ENCODE measurements around the gene ASIC4. TPM values are rescaled to one million over a fixed set of nuclear protein-coding genes. Genes with fewer than 3 reads are reported as not detected.

Gene ASIC4
- total RNA-seq, 5 donors from 2014 or later (not counting 1 experiment from before 2014, with no cell fraction given), result 0.09 to 0.35 (median 0.20) TPM; not detected in 2

GRCh38 chr2:219525533-219526232 lies 11.4 kb downstream of the ASIC4 start:
- H3K4me1 ChIP-seq (ENCODE audit: control insufficient read depth in 1 of 2, extremely low read depth in 1 of 2, insufficient read depth in 2 of 2, low read length in 2 of 2), result peaks cover 0 to 29% of the 10 kb centered on the region in 2 experiments
- H3K27ac Mint-ChIP-seq, result peak overlapping the region in 1 of 2 donors; percentile 21
- H3K27me3 Mint-ChIP-seq, result peaks cover 82 to 91% of the 10 kb centered on the region in 2 donors
- DNase-seq (no peak), ATAC-seq (replicated peaks in 1 of 4) (no peak)
- no peak overlapping the region for H3K4me3 ChIP-seq (ENCODE audit: control insufficient read depth in 1 of 2, extremely low read depth in 1 of 2, low read length in 1 of 2)
- no peak overlapping the region for H3K4me3 Mint-ChIP-seq
- no peaks in the 10 kb centered on the region for H3K9me3 Mint-ChIP-seq
- peaks cover 14 to 19% (median 17%) of the 10 kb centered on the region in 3 donors for H3K4me1 Mint-ChIP-seq
- WGBS (ENCODE audit: insufficient coverage), result 65% methylated on average over 4 of the region's 9 CpGs
- peaks cover 7 to 94% of the 10 kb centered on the region in 2 experiments for H3K27me3 ChIP-seq (replicated peaks in 1 of 2; ENCODE audit: control insufficient read depth in 2 of 2, extremely low read depth in 1 of 2, insufficient read depth in 2 of 2, low read length in 1 of 2)
- H3K36me3 ChIP-seq (ENCODE audit: control insufficient read depth in 2 of 2, extremely low read depth in 1 of 2, insufficient read depth in 1 of 2, low read length in 1 of 2), result no peaks in the 10 kb centered on the region
- ChIA-PET CTCF (interaction anchor here in 1 of 2 donors (0.6 kb wide), 1 partner anchor 16 kb away, joined by 5 read pairs; no protein-coding TSS in a partner anchor), POLR2A (no interaction called here)
- H3K27ac ChIP-seq (ENCODE audit: low read length), result no peak overlapping the region
- no peaks in the 10 kb centered on the region for H3K9me3 ChIP-seq
- H3K36me3 Mint-ChIP-seq, result no peaks in the 10 kb centered on the region

- 56% methylated on average over 9 of the region's 11 CpGs for WGBS (ENCODE audit: insufficient coverage)
- CTCF ChIA-PET, result interaction anchor here (0.6 to 6.7 kb wide), 5 partner anchors 12 to 124 kb away, joined by 4 to 57 read pairs (median 5); partner anchors contain the start of gene GMPPA (in 1 of the 2)
- Histone ChIP-seq H3K4me3 (ENCODE audit: control insufficient read depth in 1 of 2, extremely low read depth in 1 of 2, low read length in 1 of 2) (no peak overlapping the region), H3K27ac (ENCODE audit: low read length) (no peak overlapping the region), H3K9me3 (no peaks in the 10 kb centered on the region), H3K27me3 (replicated peaks in 1 of 2; ENCODE audit: control insufficient read depth in 2 of 2, extremely low read depth in 1 of 2, insufficient read depth in 2 of 2, low read length in 1 of 2) (peaks cover 7 to 93% of the 10 kb centered on the region in 2 experiments), H3K4me1 (ENCODE audit: control insufficient read depth in 1 of 2, extremely low read depth in 1 of 2, insufficient read depth in 2 of 2, low read length in 2 of 2) (peaks cover 0 to 25% of the 10 kb centered on the region in 2 experiments), H3K36me3 (ENCODE audit: control insufficient read depth in 2 of 2, extremely low read depth in 1 of 2, insufficient read depth in 1 of 2, low read length in 1 of 2) (no peaks in the 10 kb centered on the region)
- no peaks in the 10 kb centered on the region for H3K9me3 Mint-ChIP-seq
- H3K4me1 Mint-ChIP-seq, result peaks cover 10 to 15% (median 13%) of the 10 kb centered on the region in 3 donors
- H3K4me3 Mint-ChIP-seq, result no peak overlapping the region
- ATAC-seq (replicated peaks in 1 of 4), result no peak
- H3K36me3 Mint-ChIP-seq, result no peaks in the 10 kb centered on the region
- DNase-seq, result no peak
- H3K27ac Mint-ChIP-seq, result peak overlapping the region in 1 of 2 donors; percentile 21
- peaks cover 84 to 90% of the 10 kb centered on the region in 2 donors for H3K27me3 Mint-ChIP-seq
- POLR2A ChIA-PET, result no interaction called here
These were observed 12.2 kb downstream of the ASIC4 start for GRCh38 chr2:219526320-219527075.

DNA sequence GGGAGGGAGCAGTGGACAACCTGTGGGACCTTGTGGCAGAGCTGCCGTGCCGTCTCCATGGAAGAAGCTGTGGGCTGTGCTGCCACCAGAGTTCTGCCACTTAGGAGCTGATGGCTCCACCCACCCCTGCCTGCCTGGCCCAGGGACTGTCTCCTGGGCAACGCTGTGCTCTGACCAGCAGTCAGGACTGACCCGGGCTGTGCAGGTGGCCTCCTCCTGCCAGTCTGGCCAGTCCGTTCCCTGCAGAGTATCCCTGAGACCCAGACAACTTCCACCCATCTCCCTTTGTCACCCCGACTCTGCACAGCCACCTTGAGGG lies 12.8 kb downstream of the ASIC4 start:
- H3K9me3 Mint-ChIP-seq, result no peaks in the 10 kb centered on the region
- CTCF ChIA-PET, result interaction anchor here (0.7 to 6.7 kb wide), 6 partner anchors 11 to 125 kb away, joined by 3 to 57 read pairs (median 8); partner anchors contain the start of gene GMPPA (in 1 of the 2)

DNA sequence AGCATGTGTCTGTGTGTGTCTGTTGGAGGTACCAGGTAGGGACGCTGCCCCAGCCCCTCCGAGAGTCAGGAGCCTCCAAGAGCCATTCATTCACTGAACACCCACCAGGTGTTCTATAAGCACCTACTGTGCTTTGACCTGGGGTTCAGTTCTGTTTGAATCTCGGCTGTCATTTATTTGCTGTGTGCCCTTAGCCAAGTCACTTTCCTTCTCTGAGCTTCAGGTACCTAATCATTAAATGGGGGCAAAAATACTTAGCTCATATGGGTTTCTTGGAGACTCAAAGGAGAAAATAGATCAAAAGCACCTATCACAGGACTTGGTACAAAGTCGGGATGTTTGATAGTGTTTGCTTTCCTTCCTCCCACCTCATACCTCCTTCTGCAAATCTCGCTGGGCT lies 13.2 kb downstream of the ASIC4 start:
- H3K4me3 ChIP-seq (ENCODE audit: control insufficient read depth in 1 of 2, extremely low read depth in 1 of 2, low read length in 1 of 2), result no peak overlapping the region
- peaks cover 7 to 93% of the 10 kb centered on the region in 2 experiments for H3K27me3 ChIP-seq (replicated peaks in 1 of 2; ENCODE audit: control insufficient read depth in 2 of 2, extremely low read depth in 1 of 2, insufficient read depth in 2 of 2, low read length in 1 of 2)
- peaks cover 0 to 17% of the 10 kb centered on the region in 2 experiments for H3K4me1 ChIP-seq (ENCODE audit: control insufficient read depth in 1 of 2, extremely low read depth in 1 of 2, insufficient read depth in 2 of 2, low read length in 2 of 2)
- 50% methylated on average over 1 of the region's 5 CpGs for WGBS (ENCODE audit: insufficient coverage)
- Mint-ChIP-seq H3K9me3 (no peaks in the 10 kb centered on the region), H3K4me3 (no peak overlapping the region), H3K27me3 (peaks cover 78 to 87% of the 10 kb centered on the region in 2 donors), H3K36me3 (no peaks in the 10 kb centered on the region), H3K4me1 (peaks cover 4 to 8% (median 7%) of the 10 kb centered on the region in 3 donors), H3K27ac (no peak overlapping the region)
- no peak for DNase-seq
- no peak for ATAC-seq (replicated peaks in 1 of 4)
- ChIA-PET CTCF (interaction anchor here (0.7 to 6.7 kb wide), 11 partner anchors 9 to 128 kb away, joined by 3 to 57 read pairs (median 5); partner anchors contain the start of gene GMPPA (in 1 of the 2)), POLR2A (interaction anchor here in 1 of 2 donors (0.5 kb wide), 1 partner anchor 140 kb away, joined by 4 read pairs; the partner anchor contains the start of gene DNPEP)
- H3K9me3 ChIP-seq, result no peaks in the 10 kb centered on the region
- H3K36me3 ChIP-seq (ENCODE audit: control insufficient read depth in 2 of 2, extremely low read depth in 1 of 2, insufficient read depth in 1 of 2, low read length in 1 of 2), result no peaks in the 10 kb centered on the region
- no peak overlapping the region for H3K27ac ChIP-seq (ENCODE audit: low read length)

More for the DNA sequence above, 12.8 kb downstream of the ASIC4 start:
- Mint-ChIP-seq H3K4me1 (peaks cover 5 to 10% (median 8%) of the 10 kb centered on the region in 3 donors), H3K36me3 (no peaks in the 10 kb centered on the region), H3K4me3 (no peak overlapping the region), H3K27ac (no peak overlapping the region), H3K27me3 (peaks cover 79 to 88% of the 10 kb centered on the region in 2 donors)
- Histone ChIP-seq H3K27me3 (replicated peaks in 1 of 2; ENCODE audit: control insufficient read depth in 2 of 2, extremely low read depth in 1 of 2, insufficient read depth in 2 of 2, low read length in 1 of 2) (peaks cover 7 to 93% of the 10 kb centered on the region in 2 experiments), H3K9me3 (no peaks in the 10 kb centered on the region), H3K27ac (ENCODE audit: low read length) (no peak overlapping the region), H3K4me3 (ENCODE audit: control insufficient read depth in 1 of 2, extremely low read depth in 1 of 2, low read length in 1 of 2) (no peak overlapping the region), H3K4me1 (ENCODE audit: control insufficient read depth in 1 of 2, extremely low read depth in 1 of 2, insufficient read depth in 2 of 2, low read length in 2 of 2) (peaks cover 0 to 19% of the 10 kb centered on the region in 2 experiments), H3K36me3 (ENCODE audit: control insufficient read depth in 2 of 2, extremely low read depth in 1 of 2, insufficient read depth in 1 of 2, low read length in 1 of 2) (no peaks in the 10 kb centered on the region)
- 57% methylated on average over 3 of the region's 6 CpGs for WGBS (ENCODE audit: insufficient coverage)
- ATAC-seq (replicated peaks in 1 of 4) (no peak), DNase-seq (no peak)
- POLR2A ChIA-PET, result no interaction called here

- POLR2A ChIA-PET, result interaction anchor here in 1 of 2 donors (0.6 kb wide), 1 partner anchor 23 kb away, joined by 6 read pairs; no protein-coding TSS in a partner anchor
- H3K27me3 ChIP-seq (replicated peaks in 1 of 2; ENCODE audit: control insufficient read depth in 2 of 2, extremely low read depth in 1 of 2, insufficient read depth in 2 of 2, low read length in 1 of 2), result peaks cover 0 to 85% of the 10 kb centered on the region in 2 experiments
These were observed 16.0 kb downstream of the ASIC4 start for GRCh38 chr2:219530048-219530963.

More at GRCh38 chr2:219530048-219530963, 16.0 kb downstream of the ASIC4 start:
- CTCF ChIA-PET, result interaction anchor here (0.6 to 6.7 kb wide), 38 partner anchors 9 to 142 kb away, joined by 3 to 57 read pairs (median 4); partner anchors contain the start of genes DNPEP (in 1 of the 2) and GMPPA (in 1 of the 2)
- no peaks in the 10 kb centered on the region for H3K9me3 Mint-ChIP-seq
- ATAC-seq (replicated peaks in 1 of 4), result peak; percentile 84 to 97 (median 88)
- peaks cover 62 to 73% of the 10 kb centered on the region in 2 donors for H3K27me3 Mint-ChIP-seq
- Histone ChIP-seq H3K4me1 (ENCODE audit: control insufficient read depth in 1 of 2, extremely low read depth in 1 of 2, insufficient read depth in 2 of 2, low read length in 2 of 2) (peaks cover 0 to 6% of the 10 kb centered on the region in 2 experiments), H3K4me3 (ENCODE audit: control insufficient read depth in 1 of 2, extremely low read depth in 1 of 2, low read length in 1 of 2) (no peak overlapping the region), H3K27ac (ENCODE audit: low read length) (no peak overlapping the region), H3K36me3 (ENCODE audit: control insufficient read depth in 2 of 2, extremely low read depth in 1 of 2, insufficient read depth in 1 of 2, low read length in 1 of 2) (no peaks in the 10 kb centered on the region), H3K9me3 (no peaks in the 10 kb centered on the region)
- peak; percentile 53 to 90 (median 78) for DNase-seq
- WGBS (ENCODE audit: insufficient coverage), result 15% methylated on average over 16 of the region's 21 CpGs
- H3K27ac Mint-ChIP-seq, result no peak overlapping the region
- H3K4me3 Mint-ChIP-seq, result no peak overlapping the region
- no peaks in the 10 kb centered on the region for H3K36me3 Mint-ChIP-seq
- H3K4me1 Mint-ChIP-seq, result no peaks in the 10 kb centered on the region
